Measurements from ENCODE around the gene LARP1B.
"Not testable (repeated sequence)": the region's sequence is repeated elsewhere in the genome, so short reads cannot be mapped to it uniquely, and the experiment has no call there.

The LARP1B gene

GRCh38 chr4:128060699-128061565 lies at the start of gene LARP1B:
Gene LARP1B, plus strand, starts transcription at chr4:128061312. Its CDS starts 13,640 bp downstream, at chr4:128074952.
- DNase-seq (ENCODE audit: low read depth): peak; percentile 82

GRCh38 chr4:128025319-128025718 lies 35.8 kb upstream of the LARP1B start:
- no peak for DNase-seq (ENCODE audit: low read depth)

- no peak for DNase-seq (ENCODE audit: low read depth)
Observed at GRCh38 chr4:128029907-128030306, 31.2 kb upstream of the LARP1B start.

GRCh38 chr4:128031756-128032384 lies 29.2 kb upstream of the LARP1B start:
- no peak for DNase-seq (ENCODE audit: low read depth)

- no peak for DNase-seq (ENCODE audit: low read depth)
Observed at GRCh38 chr4:128039568-128039967, 21.5 kb upstream of the LARP1B start.

GRCh38 chr4:128047019-128047418 lies 14.1 kb upstream of the LARP1B start:
- DNase-seq (ENCODE audit: low read depth): not testable (repeated sequence)

- DNase-seq (ENCODE audit: low read depth): not testable (repeated sequence)
Observed at GRCh38 chr4:128047514-128047913, 13.6 kb upstream of the LARP1B start.

GRCh38 chr4:128051229-128051628 lies 9.9 kb upstream of the LARP1B start:
- not testable (repeated sequence) for DNase-seq (ENCODE audit: low read depth)

GRCh38 chr4:128054907-128055306 lies 6.2 kb upstream of the LARP1B start:
- DNase-seq (ENCODE audit: low read depth): not testable (repeated sequence)

- not testable (repeated sequence) for DNase-seq (ENCODE audit: low read depth)
Observed at GRCh38 chr4:128055441-128056206, 5.5 kb upstream of the LARP1B start.

- DNase-seq (ENCODE audit: low read depth): no peak
Observed at GRCh38 chr4:128056396-128056795, 4.7 kb upstream of the LARP1B start.

- no peak for DNase-seq (ENCODE audit: low read depth)
Observed at GRCh38 chr4:128060121-128060698, 902 bp upstream of the LARP1B start.

- peak; percentile 32 for DNase-seq (ENCODE audit: low read depth)
Observed at GRCh38 chr4:128061566-128062536, 739 bp downstream of the LARP1B start.

- not testable (repeated sequence) for DNase-seq (ENCODE audit: low read depth)
Observed at GRCh38 chr4:128066453-128066820, 5.3 kb downstream of the LARP1B start.

- DNase-seq (ENCODE audit: low read depth): no peak
Observed at GRCh38 chr4:128068918-128069317, 7.8 kb downstream of the LARP1B start.

- no peak for DNase-seq (ENCODE audit: low read depth)
Observed at GRCh38 chr4:128076464-128076863, 15.4 kb downstream of the LARP1B start.

- DNase-seq (ENCODE audit: low read depth): not testable (repeated sequence)
Observed at GRCh38 chr4:128095293-128095692, 34.2 kb downstream of the LARP1B start.

GRCh38 chr4:128107766-128108165 lies 46.7 kb downstream of the LARP1B start:
- DNase-seq (ENCODE audit: low read depth): no peak

GRCh38 chr4:128123036-128123435 lies 61.9 kb downstream of the LARP1B start:
- DNase-seq (ENCODE audit: low read depth): no peak

- no peak for DNase-seq (ENCODE audit: low read depth)
Observed at GRCh38 chr4:128130621-128131020, 69.5 kb downstream of the LARP1B start.

- no peak for DNase-seq (ENCODE audit: low read depth)
Observed at GRCh38 chr4:128134925-128135324, 73.8 kb downstream of the LARP1B start.

Data from stimulated activated CD8-positive, alpha-beta memory T cell treated with anti-CD3 and anti-CD28 coated beads, Interleukin-7, amount 100 ng/mL, for 24 hours (primary cell).